Transverse colon (tissue), 4 donors: ENCODE measurements around the gene ECHS1. TPM values are rescaled to one million over a fixed set of nuclear protein-coding genes. Genes with fewer than 3 reads are reported as not detected.
"Not testable (repeated sequence)": the region's sequence is repeated elsewhere in the genome, so short reads cannot be mapped to it uniquely, and the experiment has no call there.

Source experiments
- DNase-seq: peaks from one replicate; pipeline ENCODE4 v3.0.0-alpha.2; 2019
- H3K27ac ChIP-seq, 4 donors: fragments of 200-600 bp; sonication (generic); 2 replicates each; pipeline ENCODE4 v1.5.1; 2016 to 2018; ENCODE audit warnings: inconsistent platforms in 4 of 4
- H3K27me3 ChIP-seq: fragments of 200-600 bp; sonication (generic); 2 replicates; pipeline ENCODE4 v1.5.1; 2017; ENCODE audit warnings: inconsistent platforms
- H3K36me3 ChIP-seq, 4 donors: fragments of 200-600 bp; sonication (generic); 2 replicates each; pipeline ENCODE4 v1.5.1; 2017 to 2019; ENCODE audit warnings: inconsistent platforms in 4 of 4
- H3K4me1 ChIP-seq, 4 donors: fragments of 200-600 bp; sonication (generic); 2 replicates each; pipeline ENCODE4 v1.5.1; 2017 to 2020; ENCODE audit warnings: inconsistent platforms in 4 of 4
- H3K4me3 ChIP-seq, 4 donors: fragments of 200-600 bp; sonication (generic); 1 replicate in 1 of 4; 2 replicates in 3 of 4; pipeline versions ENCODE4 v1.5.1 to v1.6.1; 2017 to 2019; ENCODE audit warnings: inconsistent platforms in 4 of 4
- H3K9me3 ChIP-seq, 2 donors: fragments of 200-600 bp; sonication (generic); 2 replicates each; pipeline ENCODE4 v1.5.1; 2017 to 2019; ENCODE audit warnings: inconsistent platforms in 2 of 2
- CTCF ChIP-seq, 5 experiments: fragments of 200-600 bp in 3 of 5; fragments of 450-650 bp in 2 of 5; sonication (generic) in 3 of 5; IDR thresholded peaks; 1 replicate in 2 of 5; 2 replicates in 3 of 5; pipeline ENCODE4 v1.5.1; 2016 to 2017; ENCODE audit warnings: antibody characterized with exemption in 5 of 5, inconsistent platforms in 3 of 5, mild to moderate bottlenecking in 2 of 5, moderate library complexity in 1 of 5
- EP300 ChIP-seq: sonication (generic); formaldehyde crosslinking; IDR thresholded peaks from one replicate; pipeline ENCODE4 v1.6.1; 2017; ENCODE audit warnings: antibody characterized with exemption, low read depth
- POLR2A ChIP-seq: fragments of 450-650 bp; IDR thresholded peaks from one replicate; pipeline ENCODE4 v1.6.1; 2016; ENCODE audit warnings: antibody characterized with exemption, mild to moderate bottlenecking, moderate library complexity
- POLR2AphosphoS5 ChIP-seq, 3 donors: sonication (generic); formaldehyde crosslinking; IDR thresholded peaks; one replicate each; pipeline ENCODE4 v1.6.1; 2016; ENCODE audit warnings: antibody characterized with exemption in 3 of 3
- WGBS, 2 donors: methylation state at CpG; one replicate each; pipeline ENCODE4 v1.1.5; 2018; ENCODE audit warnings: low coverage in 1 of 2; 5-methylcytosine and 5-hydroxymethylcytosine counted together
- in situ Hi-C, 4 donors: fragments of 200-750 bp; cut with MboI; loops; one replicate each; pipeline versions ENCODE4 v1.15.0 to v1.15.1; 2017; ENCODE audit warnings: low sequenced_read_pairs in 3 of 4, low pct_ligation_motif_present in 1 of 4, low pct_unique_long_range_greater_than_20kb in 1 of 4
- intact Hi-C: fragments of 100-400 bp; cut with DNase I; formaldehyde crosslinking; loops from one replicate; pipeline ENCODE4 v1.15.1; 2023; ENCODE audit warnings: low total_unique reads
- total RNA-seq, 4 donors: library from RNA; depleted of rRNA; stranded (reverse); fragments of >200 nt; gene quantifications; one replicate each; pipeline ENCODE4 v1.1.0, GENCODE V29; 2016

Gene ECHS1
- total RNA-seq, 4 donors from 2014 or later, result 48.3 to 165 (median 120) TPM

- H3K4me1 ChIP-seq, result no peaks in the 10 kb centered on the region
- no peak overlapping the region for H3K27ac ChIP-seq
- no peaks in the 10 kb centered on the region for H3K27me3 ChIP-seq
- in situ Hi-C loops (no loop called here), intact Hi-C loops (no loop called here)
- H3K36me3 ChIP-seq, result peaks cover 0 to 35% (median 16%) of the 10 kb centered on the region in 4 donors
- peaks cover 21% of the 10 kb centered on the region in 2 donors for H3K9me3 ChIP-seq
- no peak for DNase-seq
- H3K4me3 ChIP-seq, result no peak overlapping the region
- 80 to 96% methylated on average over 3 to 25 of the region's 25 CpGs for WGBS, 2 donors
- no peak for TF ChIP-seq EP300
- TF ChIP-seq POLR2A, result no peak
- no peak for TF ChIP-seq CTCF (IDR thresholded peaks at IDR 0.05)
- no peak for TF ChIP-seq POLR2AphosphoS5 (IDR thresholded peaks at IDR 0.05)
These were observed 42.6 kb upstream of the ECHS1 start for GRCh38 chr10:133415752-133416151.

- Histone ChIP-seq H3K36me3 (peaks cover 0 to 46% (median 21%) of the 10 kb centered on the region in 4 donors), H3K9me3 (peaks cover 21 to 22% of the 10 kb centered on the region in 2 donors)
- H3K27ac ChIP-seq, H3K4me1 ChIP-seq, in situ Hi-C loops, intact Hi-C loops, DNase-seq, H3K4me3 ChIP-seq, H3K27me3 ChIP-seq: not testable (repeated sequence)
- 95 to 100% methylated on average over 2 to 20 of the region's 23 CpGs for WGBS, 2 donors
These were observed 41.2 kb upstream of the ECHS1 start for GRCh38 chr10:133414401-133414800.

GRCh38 chr10:133412381-133412711 is 39.2 kb upstream of the ECHS1 start:
- Histone ChIP-seq H3K4me1 (no peaks in the 10 kb centered on the region), H3K36me3 (peaks cover 0 to 58% (median 24%) of the 10 kb centered on the region in 4 donors), H3K27me3 (no peaks in the 10 kb centered on the region), H3K9me3 (peaks cover 21 to 22% of the 10 kb centered on the region in 2 donors), H3K27ac (no peak overlapping the region), H3K4me3 (no peak overlapping the region)
- in situ Hi-C loops, result no loop called here
- TF ChIP-seq POLR2AphosphoS5 (IDR thresholded peaks at IDR 0.05) (no peak), EP300 (no peak), CTCF (IDR thresholded peaks at IDR 0.05) (no peak), POLR2A (no peak)
- intact Hi-C loops, result no loop called here
- DNase-seq, result no peak

DNA sequence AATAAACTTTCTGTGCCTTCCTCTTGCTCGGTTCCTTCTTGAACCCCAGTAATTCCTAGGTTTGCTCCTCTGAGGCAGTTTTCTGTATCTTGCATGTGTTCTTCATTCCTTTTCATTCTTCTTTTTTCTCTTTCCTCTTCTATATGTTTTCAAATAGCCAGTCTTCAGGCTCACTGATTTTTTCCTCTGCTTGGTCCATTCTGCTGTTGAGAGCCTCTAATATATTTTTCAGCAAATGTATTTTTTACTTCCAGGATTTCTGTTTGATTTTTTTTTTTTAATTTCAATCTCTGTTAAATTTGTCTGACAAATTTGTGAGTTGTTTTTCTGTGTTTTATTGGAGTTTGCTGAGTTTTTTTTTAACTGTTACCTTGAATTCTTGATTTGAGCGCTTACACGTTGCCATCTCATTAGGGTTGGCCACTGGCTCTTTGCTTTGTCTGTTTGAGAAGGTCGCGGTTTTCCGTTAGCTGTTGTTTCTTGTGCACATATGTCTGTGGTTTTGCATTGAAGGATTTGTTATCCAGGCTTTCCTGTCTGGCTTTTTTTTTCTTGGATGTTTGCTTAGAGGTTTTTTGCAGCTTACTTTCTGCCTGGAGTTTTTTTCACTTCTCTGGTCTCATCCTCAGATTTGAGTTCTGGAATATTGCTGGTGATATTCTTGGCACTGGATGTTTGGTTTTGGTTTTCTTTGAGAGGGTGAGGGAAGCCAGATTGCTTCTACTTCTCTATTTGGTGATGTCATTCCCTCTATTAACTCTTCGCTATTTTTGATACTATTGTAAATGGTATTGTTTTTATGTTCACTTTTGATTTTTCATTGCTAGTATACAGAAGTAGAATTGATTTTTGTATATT is 38.6 kb upstream of the ECHS1 start:
- no peak for DNase-seq
- no peak for TF ChIP-seq EP300
- no peak for TF ChIP-seq POLR2AphosphoS5 (IDR thresholded peaks at IDR 0.05)
- TF ChIP-seq POLR2A, result no peak
- no peak for TF ChIP-seq CTCF (IDR thresholded peaks at IDR 0.05)
- no peaks in the 10 kb centered on the region for H3K27me3 ChIP-seq
- no peak overlapping the region for H3K27ac ChIP-seq
- intact Hi-C loops (no loop called here), in situ Hi-C loops (no loop called here)
- H3K9me3 ChIP-seq, result peaks cover 21 to 22% of the 10 kb centered on the region in 2 donors
- 99 to 100% methylated on average over 7 of the region's 7 CpGs for WGBS, 2 donors
- H3K4me3 ChIP-seq, result no peak overlapping the region
- H3K4me1 ChIP-seq, result no peaks in the 10 kb centered on the region
- peaks cover 0 to 58% (median 24%) of the 10 kb centered on the region in 4 donors for H3K36me3 ChIP-seq
